ENCODE results near the gene EHBP1. TPM values are rescaled to one million over a fixed set of nuclear protein-coding genes. Genes with fewer than 3 reads are reported as not detected.

Gene EHBP1
- total RNA-seq, 5 donors from 2014 or later (not counting 1 experiment from before 2014, with no cell fraction given), result 22.1 to 28.7 (median 26.1) TPM

- no peak for DNase-seq
- H3K27ac ChIP-seq (ENCODE audit: low read length), result no peak overlapping the region
- Mint-ChIP-seq H3K27ac (no peak overlapping the region), H3K9me3 (no peaks in the 10 kb centered on the region), H3K4me3 (no peak overlapping the region), H3K4me1 (no peaks in the 10 kb centered on the region), H3K36me3 (no peaks in the 10 kb centered on the region), H3K27me3 (peaks cover 18 to 28% of the 10 kb centered on the region in 2 donors)
- ATAC-seq (replicated peaks in 1 of 4), result no peak
- peaks cover 0 to 4% of the 10 kb centered on the region in 2 experiments for H3K27me3 ChIP-seq (replicated peaks in 1 of 2; ENCODE audit: control insufficient read depth in 2 of 2, extremely low read depth in 1 of 2, insufficient read depth in 2 of 2, low read length in 1 of 2)
- ChIA-PET POLR2A (no interaction called here), CTCF (no interaction called here)
- no peaks in the 10 kb centered on the region for H3K36me3 ChIP-seq (ENCODE audit: control insufficient read depth in 2 of 2, extremely low read depth in 1 of 2, insufficient read depth in 1 of 2, low read length in 1 of 2)
- H3K4me1 ChIP-seq (ENCODE audit: control insufficient read depth in 1 of 2, extremely low read depth in 1 of 2, insufficient read depth in 2 of 2, low read length in 2 of 2), result no peaks in the 10 kb centered on the region
- no peaks in the 10 kb centered on the region for H3K9me3 ChIP-seq
- H3K4me3 ChIP-seq (ENCODE audit: control insufficient read depth in 1 of 2, extremely low read depth in 1 of 2, low read length in 1 of 2), result no peak overlapping the region
Measured at GRCh38 chr2:62692225-62692624, 13.3 kb upstream of the EHBP1 start.

DNA sequence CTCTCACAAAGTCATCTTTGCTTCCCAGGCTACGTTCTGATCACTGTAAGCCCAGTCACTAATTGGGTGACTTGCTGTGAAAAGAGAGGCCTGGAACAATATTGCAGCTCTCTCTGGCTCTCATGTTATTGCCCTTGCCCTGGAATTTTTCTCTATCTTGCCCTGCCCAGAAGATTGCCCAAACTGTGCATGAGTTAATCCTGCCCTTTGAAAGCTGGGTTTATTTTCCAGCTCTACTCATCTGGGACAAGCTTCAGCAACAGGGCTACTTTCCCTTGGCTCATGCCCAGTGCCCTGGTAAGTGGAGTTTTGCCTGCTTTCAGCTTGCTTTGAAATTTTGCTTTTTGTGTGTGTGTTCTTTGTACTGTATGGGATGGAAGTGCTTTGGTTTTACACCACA, 6.9 kb upstream of the EHBP1 start:
- H3K4me3 ChIP-seq (ENCODE audit: control insufficient read depth in 1 of 2, extremely low read depth in 1 of 2, low read length in 1 of 2), result no peak overlapping the region
- CTCF ChIA-PET, result no interaction called here
- no peaks in the 10 kb centered on the region for H3K9me3 Mint-ChIP-seq
- WGBS (ENCODE audit: insufficient coverage), result 82% methylated on average over 1 of the region's 1 CpG
- H3K27me3 Mint-ChIP-seq, result peaks cover 3 to 11% of the 10 kb centered on the region in 2 donors
- no peak overlapping the region for H3K27ac Mint-ChIP-seq
- H3K9me3 ChIP-seq, result no peaks in the 10 kb centered on the region
- POLR2A ChIA-PET, result no interaction called here
- ATAC-seq (replicated peaks in 1 of 4), result no peak
- H3K36me3 ChIP-seq (ENCODE audit: control insufficient read depth in 2 of 2, extremely low read depth in 1 of 2, insufficient read depth in 1 of 2, low read length in 1 of 2), result no peaks in the 10 kb centered on the region
- DNase-seq, result no peak
- H3K27ac ChIP-seq (ENCODE audit: low read length), result no peak overlapping the region
- no peaks in the 10 kb centered on the region for H3K4me1 ChIP-seq (ENCODE audit: control insufficient read depth in 1 of 2, extremely low read depth in 1 of 2, insufficient read depth in 2 of 2, low read length in 2 of 2)
- no peaks in the 10 kb centered on the region for H3K27me3 ChIP-seq (replicated peaks in 1 of 2; ENCODE audit: control insufficient read depth in 2 of 2, extremely low read depth in 1 of 2, insufficient read depth in 2 of 2, low read length in 1 of 2)
- H3K36me3 Mint-ChIP-seq, result no peaks in the 10 kb centered on the region
- no peaks in the 10 kb centered on the region for H3K4me1 Mint-ChIP-seq
- H3K4me3 Mint-ChIP-seq, result no peak overlapping the region

- Mint-ChIP-seq H3K9me3 (no peaks in the 10 kb centered on the region), H3K36me3 (peaks cover 9% of the 10 kb centered on the region), H3K27ac (peak overlapping the region; percentile 74 to 87), H3K4me1 (peaks cover 34 to 37% (median 34%) of the 10 kb centered on the region in 3 donors), H3K27me3 (no peaks in the 10 kb centered on the region), H3K4me3 (peak overlapping the region; percentile 83 to 94 (median 84))
- POLR2A ChIA-PET, result no interaction called here
- H3K36me3 ChIP-seq (ENCODE audit: control insufficient read depth in 2 of 2, extremely low read depth in 1 of 2, insufficient read depth in 1 of 2, low read length in 1 of 2), result no peaks in the 10 kb centered on the region
- peak overlapping the region; percentile 72 to 80 for H3K4me3 ChIP-seq (ENCODE audit: control insufficient read depth in 1 of 2, extremely low read depth in 1 of 2, low read length in 1 of 2)
- H3K27ac ChIP-seq (ENCODE audit: low read length), result peak overlapping the region; percentile 56
- no peak for ATAC-seq (replicated peaks in 1 of 4)
- 17% methylated on average over 2 of the region's 2 CpGs for WGBS (ENCODE audit: insufficient coverage)
- peaks cover 12 to 22% of the 10 kb centered on the region in 2 experiments for H3K4me1 ChIP-seq (ENCODE audit: control insufficient read depth in 1 of 2, extremely low read depth in 1 of 2, insufficient read depth in 2 of 2, low read length in 2 of 2)
- H3K27me3 ChIP-seq (replicated peaks in 1 of 2; ENCODE audit: control insufficient read depth in 2 of 2, extremely low read depth in 1 of 2, insufficient read depth in 2 of 2, low read length in 1 of 2), result no peaks in the 10 kb centered on the region
- no peak for DNase-seq
- no peaks in the 10 kb centered on the region for H3K9me3 ChIP-seq
- CTCF ChIA-PET, result no interaction called here
Measured at GRCh38 chr2:62704654-62705006, 883 bp upstream of the EHBP1 start.

- Mint-ChIP-seq H3K4me1 (peaks cover 36 to 37% (median 37%) of the 10 kb centered on the region in 3 donors), H3K4me3 (peak overlapping the region; percentile 83 to 94 (median 84)), H3K9me3 (no peaks in the 10 kb centered on the region), H3K36me3 (peaks cover 9% of the 10 kb centered on the region), H3K27ac (peak overlapping the region; percentile 27 to 74), H3K27me3 (no peaks in the 10 kb centered on the region)
- ChIA-PET CTCF (interaction anchor here in 1 of 2 donors (1.0 kb wide), 1 partner anchor 70 kb away, joined by 4 read pairs; no protein-coding TSS in a partner anchor), POLR2A (interaction anchor here in 1 of 2 donors (0.6 kb wide), 1 partner anchor 54 kb away, joined by 3 read pairs; no protein-coding TSS in a partner anchor)
- DNase-seq (peak in 6 of 35 experiments; percentile 4 to 42 (median 16)), ATAC-seq (replicated peaks in 1 of 4) (peak; percentile 3 to 13 (median 12))
- Histone ChIP-seq H3K4me3 (ENCODE audit: control insufficient read depth in 1 of 2, extremely low read depth in 1 of 2, low read length in 1 of 2) (peak overlapping the region; percentile 72 to 84), H3K27ac (ENCODE audit: low read length) (no peak overlapping the region), H3K36me3 (ENCODE audit: control insufficient read depth in 2 of 2, extremely low read depth in 1 of 2, insufficient read depth in 1 of 2, low read length in 1 of 2) (no peaks in the 10 kb centered on the region), H3K4me1 (ENCODE audit: control insufficient read depth in 1 of 2, extremely low read depth in 1 of 2, insufficient read depth in 2 of 2, low read length in 2 of 2) (peaks cover 12 to 22% of the 10 kb centered on the region in 2 experiments), H3K27me3 (replicated peaks in 1 of 2; ENCODE audit: control insufficient read depth in 2 of 2, extremely low read depth in 1 of 2, insufficient read depth in 2 of 2, low read length in 1 of 2) (no peaks in the 10 kb centered on the region), H3K9me3 (no peaks in the 10 kb centered on the region)
- 3% methylated on average over 51 of the region's 57 CpGs for WGBS (ENCODE audit: insufficient coverage)
Measured at GRCh38 chr2:62705859-62706720, 577 bp downstream of the EHBP1 start.

DNA sequence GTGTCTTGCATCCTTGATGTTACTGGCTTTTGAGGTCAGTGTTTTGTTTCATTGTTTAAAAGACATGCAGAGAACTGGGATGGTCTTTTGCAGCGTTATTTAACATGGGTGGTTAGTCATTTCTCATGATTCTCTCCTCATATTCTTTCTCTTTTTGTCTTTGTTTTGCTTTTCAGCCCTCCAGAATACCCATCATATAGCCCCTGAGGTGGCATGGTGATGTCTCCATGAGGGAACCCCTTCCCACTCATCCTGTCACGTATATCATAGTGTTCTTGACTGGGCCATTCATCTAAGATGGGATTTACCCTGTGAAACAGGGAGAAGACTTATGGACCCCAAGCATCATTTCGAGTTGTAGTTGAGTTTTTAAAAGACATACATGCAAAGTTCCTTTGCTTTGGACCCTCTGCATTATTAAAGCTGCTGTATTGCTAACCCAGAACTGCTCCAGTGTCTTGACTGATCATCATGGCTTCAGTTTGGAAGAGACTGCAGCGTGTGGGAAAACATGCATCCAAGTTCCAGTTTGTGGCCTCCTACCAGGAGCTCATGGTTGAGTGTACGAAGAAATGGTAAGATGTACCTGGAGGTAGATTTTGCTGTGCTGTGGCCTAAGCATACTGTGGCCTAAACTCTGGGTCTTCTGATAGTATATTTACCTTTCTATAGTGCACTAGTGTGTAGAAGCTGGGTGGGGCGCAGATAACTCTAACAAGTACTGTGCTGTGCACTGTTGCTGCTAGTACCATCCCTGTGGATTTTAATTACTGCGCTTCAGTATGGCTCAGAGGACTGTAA, 1.4 kb downstream of the EHBP1 start:
- ATAC-seq (replicated peaks in 1 of 4) (no peak), DNase-seq (no peak)
- peaks cover 9% of the 10 kb centered on the region for H3K36me3 Mint-ChIP-seq
- ChIA-PET CTCF (no interaction called here), POLR2A (no interaction called here)
- Histone ChIP-seq H3K4me3 (ENCODE audit: control insufficient read depth in 1 of 2, extremely low read depth in 1 of 2, low read length in 1 of 2) (peak overlapping the region; percentile 72 to 84), H3K36me3 (ENCODE audit: control insufficient read depth in 2 of 2, extremely low read depth in 1 of 2, insufficient read depth in 1 of 2, low read length in 1 of 2) (no peaks in the 10 kb centered on the region), H3K27me3 (replicated peaks in 1 of 2; ENCODE audit: control insufficient read depth in 2 of 2, extremely low read depth in 1 of 2, insufficient read depth in 2 of 2, low read length in 1 of 2) (no peaks in the 10 kb centered on the region), H3K9me3 (peaks cover 2% of the 10 kb centered on the region), H3K4me1 (ENCODE audit: control insufficient read depth in 1 of 2, extremely low read depth in 1 of 2, insufficient read depth in 2 of 2, low read length in 2 of 2) (peaks cover 12 to 22% of the 10 kb centered on the region in 2 experiments), H3K27ac (ENCODE audit: low read length) (no peak overlapping the region)
- H3K9me3 Mint-ChIP-seq, result no peaks in the 10 kb centered on the region
- peak overlapping the region; percentile 27 to 49 for H3K27ac Mint-ChIP-seq
- H3K4me3 Mint-ChIP-seq, result peak overlapping the region; percentile 83 to 94 (median 84)
- WGBS (ENCODE audit: insufficient coverage), result 95% methylated on average over 4 of the region's 7 CpGs
- H3K27me3 Mint-ChIP-seq, result no peaks in the 10 kb centered on the region
- peaks cover 36 to 37% (median 37%) of the 10 kb centered on the region in 3 donors for H3K4me1 Mint-ChIP-seq

DNA sequence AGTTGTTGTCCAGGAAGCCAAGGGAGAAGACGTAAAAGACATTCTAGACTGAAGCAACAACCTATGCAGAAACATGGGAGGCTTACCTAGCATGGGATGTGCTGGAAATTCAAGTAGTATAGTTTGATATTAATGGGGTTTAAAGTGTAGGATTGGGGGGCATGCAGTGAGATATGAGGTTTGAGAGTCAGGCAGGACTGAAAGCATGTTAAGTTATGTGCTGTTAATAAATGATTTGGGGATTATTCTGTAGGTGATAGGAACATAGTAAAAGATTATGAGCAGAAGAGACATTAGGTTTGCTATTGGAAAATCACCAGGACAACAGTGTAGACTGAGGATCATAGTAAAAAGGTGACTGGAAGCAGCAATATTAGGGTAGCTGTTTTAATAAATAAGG, 3.2 kb downstream of the EHBP1 start:
- no peak for DNase-seq
- no peaks in the 10 kb centered on the region for H3K27me3 Mint-ChIP-seq
- peak overlapping the region in 1 of 3 donors; percentile 0 for H3K4me3 Mint-ChIP-seq
- WGBS (ENCODE audit: insufficient coverage), result 100% methylated on average over 1 of the region's 1 CpG
- Histone ChIP-seq H3K9me3 (peaks cover 2% of the 10 kb centered on the region), H3K27me3 (replicated peaks in 1 of 2; ENCODE audit: control insufficient read depth in 2 of 2, extremely low read depth in 1 of 2, insufficient read depth in 2 of 2, low read length in 1 of 2) (no peaks in the 10 kb centered on the region), H3K27ac (ENCODE audit: low read length) (no peak overlapping the region), H3K36me3 (ENCODE audit: control insufficient read depth in 2 of 2, extremely low read depth in 1 of 2, insufficient read depth in 1 of 2, low read length in 1 of 2) (no peaks in the 10 kb centered on the region), H3K4me3 (ENCODE audit: control insufficient read depth in 1 of 2, extremely low read depth in 1 of 2, low read length in 1 of 2) (no peak overlapping the region), H3K4me1 (ENCODE audit: control insufficient read depth in 1 of 2, extremely low read depth in 1 of 2, insufficient read depth in 2 of 2, low read length in 2 of 2) (peaks cover 12 to 22% of the 10 kb centered on the region in 2 experiments)
- peaks cover 9% of the 10 kb centered on the region for H3K36me3 Mint-ChIP-seq
- no peak overlapping the region for H3K27ac Mint-ChIP-seq
- ATAC-seq (replicated peaks in 1 of 4), result no peak
- peaks cover 37 to 40% (median 39%) of the 10 kb centered on the region in 3 donors for H3K4me1 Mint-ChIP-seq
- H3K9me3 Mint-ChIP-seq, result no peaks in the 10 kb centered on the region
- ChIA-PET POLR2A (interaction anchor here (0.6 kb wide), 2 partner anchors 56 to 267 kb away, joined by 3 read pairs; no protein-coding TSS in a partner anchor), CTCF (interaction anchor here in 1 of 2 donors (0.5 to 1.5 kb wide), 3 partner anchors 9 to 1983 kb away, joined by 3 to 7 read pairs (median 4); no protein-coding TSS in a partner anchor)

All from T-cell (primary cell).